ENCODE data around the gene MRPL14. TPM values are rescaled to one million over a fixed set of nuclear protein-coding genes. Genes with fewer than 3 reads are reported as not detected.
A peak's percentile ranks its signal among the peaks of the same experiment; 100 is the strongest.

The MRPL14 gene
- total RNA-seq, 1 donor from 2014 or later: 40.4 TPM

GRCh38 chr6:44081753-44082152 is 45.5 kb downstream of the MRPL14 start:
- Mint-ChIP-seq H3K9me3 (no peaks in the 10 kb centered on the region), H3K36me3 (peaks cover 4% of the 10 kb centered on the region), H3K27ac (no peak overlapping the region), H3K4me1 (peaks cover 49% of the 10 kb centered on the region), H3K4me3 (no peak overlapping the region), H3K27me3 (ENCODE audit: insufficient read depth, low read depth) (peaks cover 8% of the 10 kb centered on the region)
- Histone ChIP-seq H3K9ac (no peak overlapping the region), H3K27me3 (peaks cover 12% of the 10 kb centered on the region), H3K4me2 (no peak overlapping the region), H3K27ac (no peak overlapping the region), H4K20me1 (ENCODE audit: low read depth) (no peaks in the 10 kb centered on the region), H3K79me2 (ENCODE audit: low read depth) (no peaks in the 10 kb centered on the region), H3K4me3 (no peak overlapping the region), H3K36me3 (no peaks in the 10 kb centered on the region), H3K9me3 (ENCODE audit: low read depth) (no peaks in the 10 kb centered on the region), H3F3A (ENCODE audit: low read depth) (peaks cover 19% of the 10 kb centered on the region), H2AFZ (replicated peaks) (no peak overlapping the region), H3K4me1 (peaks cover 44% of the 10 kb centered on the region)
- TF ChIP-seq CTCF (IDR thresholded peaks at IDR 0.05) (no peak), EZH2phosphoT487 (IDR thresholded peaks at IDR 0.05) (no peak), EZH2 (IDR thresholded peaks at IDR 0.05) (no peak)
- no peak for DNase-seq (ENCODE audit: low spot score)

- DNase-seq (ENCODE audit: low spot score): peak; percentile 72
- TF ChIP-seq EZH2 (IDR thresholded peaks at IDR 0.05) (no peak), EZH2phosphoT487 (IDR thresholded peaks at IDR 0.05) (no peak), CTCF (IDR thresholded peaks at IDR 0.05) (no peak)
- H3K4me3 Mint-ChIP-seq: no peak overlapping the region
- Histone ChIP-seq H3K9ac (peak overlapping the region; percentile 22), H3K4me3 (no peak overlapping the region), H3K4me2 (peak overlapping the region; percentile 37), H3F3A (ENCODE audit: low read depth) (peaks cover 24% of the 10 kb centered on the region), H3K9me3 (ENCODE audit: low read depth) (no peaks in the 10 kb centered on the region), H3K36me3 (no peaks in the 10 kb centered on the region), H4K20me1 (ENCODE audit: low read depth) (no peaks in the 10 kb centered on the region), H3K27me3 (peaks cover 21% of the 10 kb centered on the region), H2AFZ (replicated peaks) (no peak overlapping the region), H3K27ac (peak overlapping the region; percentile 86), H3K79me2 (ENCODE audit: low read depth) (no peaks in the 10 kb centered on the region), H3K4me1 (peaks cover 53% of the 10 kb centered on the region)
- peak overlapping the region; percentile 87 for H3K27ac Mint-ChIP-seq
- H3K36me3 Mint-ChIP-seq: peaks cover 4% of the 10 kb centered on the region
- H3K27me3 Mint-ChIP-seq (ENCODE audit: insufficient read depth, low read depth): peaks cover 8% of the 10 kb centered on the region
- H3K9me3 Mint-ChIP-seq: no peaks in the 10 kb centered on the region
- peaks cover 54% of the 10 kb centered on the region for H3K4me1 Mint-ChIP-seq
These were observed 46.4 kb downstream of the MRPL14 start for GRCh38 chr6:44080561-44081521.

- peaks cover 4% of the 10 kb centered on the region for H3K36me3 Mint-ChIP-seq
- Histone ChIP-seq H3K4me2 (no peak overlapping the region), H2AFZ (replicated peaks) (no peak overlapping the region), H3K79me2 (ENCODE audit: low read depth) (no peaks in the 10 kb centered on the region), H4K20me1 (ENCODE audit: low read depth) (no peaks in the 10 kb centered on the region), H3K36me3 (no peaks in the 10 kb centered on the region), H3K27ac (no peak overlapping the region), H3K4me1 (peaks cover 54% of the 10 kb centered on the region), H3K4me3 (no peak overlapping the region), H3K9ac (no peak overlapping the region), H3K27me3 (peaks cover 21% of the 10 kb centered on the region), H3K9me3 (ENCODE audit: low read depth) (no peaks in the 10 kb centered on the region), H3F3A (ENCODE audit: low read depth) (peaks cover 35% of the 10 kb centered on the region)
- peaks cover 52% of the 10 kb centered on the region for H3K4me1 Mint-ChIP-seq
- H3K27ac Mint-ChIP-seq: peak overlapping the region; percentile 3
- H3K27me3 Mint-ChIP-seq (ENCODE audit: insufficient read depth, low read depth): peaks cover 8% of the 10 kb centered on the region
- TF ChIP-seq EZH2 (IDR thresholded peaks at IDR 0.05) (no peak), EZH2phosphoT487 (IDR thresholded peaks at IDR 0.05) (no peak), CTCF (IDR thresholded peaks at IDR 0.05) (no peak)
- H3K9me3 Mint-ChIP-seq: no peaks in the 10 kb centered on the region
- DNase-seq (ENCODE audit: low spot score): no peak
- no peak overlapping the region for H3K4me3 Mint-ChIP-seq
These were observed 47.6 kb downstream of the MRPL14 start for GRCh38 chr6:44079672-44080071.

Measured in neural progenitor cell (in vitro differentiated cells).